Erythroblast (primary cell): ENCODE measurements around the gene NCLN.
A peak's percentile ranks its signal among the peaks of the same experiment; 100 is the strongest.
"Not testable (repeated sequence)": the region's sequence is repeated elsewhere in the genome, so short reads cannot be mapped to it uniquely, and the experiment has no call there.

Experiments used
- DNase-seq, 2 experiments: peaks; one replicate each; lab custom pipeline; 2025; lab: John Stamatoyannopoulos, UW
- GATA1 ChIP-seq: IDR thresholded peaks from 2 replicates; pipeline ENCODE4 v1.6.1; 2011; ENCODE audit warnings: low read depth, mild to moderate bottlenecking, control low read depth, low read length, moderate library complexity
- POLR2A ChIP-seq: IDR thresholded peaks from 2 replicates; pipeline ENCODE4 v1.6.1; 2011; ENCODE audit warnings: mild to moderate bottlenecking, low read length

The NCLN gene

GRCh38 chr19:3149526-3150505, 35.9 kb upstream of the NCLN start:
- no peak for TF ChIP-seq GATA1
- TF ChIP-seq POLR2A, result no peak

GRCh38 chr19:3150739-3151329, 34.9 kb upstream of the NCLN start:
- no peak for TF ChIP-seq GATA1
- no peak for TF ChIP-seq POLR2A
- no peak for DNase-seq

More at GRCh38 chr19:3149526-3150505, 35.9 kb upstream of the NCLN start:
- no peak for DNase-seq

- TF ChIP-seq GATA1 (no peak), POLR2A (no peak)
- DNase-seq, result no peak
Measured at GRCh38 chr19:3151563-3152418, 33.9 kb upstream of the NCLN start.

GRCh38 chr19:3152419-3152780, 33.3 kb upstream of the NCLN start:
- no peak for TF ChIP-seq POLR2A
- TF ChIP-seq GATA1, result no peak

GRCh38 chr19:3153286-3154230, 32.2 kb upstream of the NCLN start:
- TF ChIP-seq GATA1, result no peak
- no peak for TF ChIP-seq POLR2A

More at GRCh38 chr19:3152419-3152780, 33.3 kb upstream of the NCLN start:
- DNase-seq, result no peak

GRCh38 chr19:3154447-3154846, 31.3 kb upstream of the NCLN start:
- not testable (repeated sequence) for DNase-seq

More at GRCh38 chr19:3153286-3154230, 32.2 kb upstream of the NCLN start:
- DNase-seq, result no peak

GRCh38 chr19:3154957-3155736, 30.6 kb upstream of the NCLN start:
- no peak for TF ChIP-seq GATA1
- TF ChIP-seq POLR2A, result peak; percentile 78
- peak in 1 of 2 experiments; percentile 41 for DNase-seq

GRCh38 chr19:3157096-3157845, 28.5 kb upstream of the NCLN start:
- no peak for DNase-seq
- no peak for TF ChIP-seq POLR2A
- TF ChIP-seq GATA1, result no peak

GRCh38 chr19:3159565-3159964, 26.2 kb upstream of the NCLN start:
- no peak for DNase-seq

GRCh38 chr19:3160219-3160618, 25.5 kb upstream of the NCLN start:
- DNase-seq, result no peak
- TF ChIP-seq POLR2A (no peak), GATA1 (no peak)

More at GRCh38 chr19:3159565-3159964, 26.2 kb upstream of the NCLN start:
- no peak for TF ChIP-seq GATA1
- no peak for TF ChIP-seq POLR2A

- TF ChIP-seq POLR2A, result no peak
- no peak for TF ChIP-seq GATA1
- no peak for DNase-seq
Measured at GRCh38 chr19:3161453-3161852, 24.3 kb upstream of the NCLN start.

- TF ChIP-seq POLR2A (no peak), GATA1 (no peak)
- peak in 1 of 2 experiments; percentile 27 for DNase-seq
Measured at GRCh38 chr19:3162418-3163229, 23.1 kb upstream of the NCLN start.
